ENCODE results near the gene CD19.

The CD19 gene

GRCh38 chr16:28932339-28933141, 769 bp downstream of the CD19 start:
- intact Hi-C loops (cut with DNase I; ENCODE audit: low total_unique reads) = no loop called here
- H3K4me3 ChIP-seq = no peak overlapping the region

GRCh38 chr16:28933171-28933570, 1.4 kb downstream of the CD19 start:
- H3K36me3 ChIP-seq = no peaks in the 10 kb centered on the region
- TF ChIP-seq CTCF (IDR thresholded peaks at IDR 0.05) = no peak
- no peak overlapping the region for H3K4me3 ChIP-seq
- peaks cover 0 to 5% (median 0%) of the 10 kb centered on the region in 4 donors for H3K4me1 ChIP-seq
- DNase-seq = no peak
- H3K9me3 ChIP-seq = no peaks in the 10 kb centered on the region
- H3K27me3 ChIP-seq = peaks cover 0 to 18% of the 10 kb centered on the region in 2 donors
- no peak overlapping the region for H3K27ac ChIP-seq
- intact Hi-C loops (cut with DNase I; ENCODE audit: low total_unique reads) = no loop called here

More at GRCh38 chr16:28932339-28933141, 769 bp downstream of the CD19 start:
- TF ChIP-seq CTCF (IDR thresholded peaks at IDR 0.05) = no peak
- no peaks in the 10 kb centered on the region for H3K36me3 ChIP-seq
- peaks cover 0 to 5% (median 0%) of the 10 kb centered on the region in 4 donors for H3K4me1 ChIP-seq
- peaks cover 0 to 12% of the 10 kb centered on the region in 2 donors for H3K27me3 ChIP-seq
- H3K9me3 ChIP-seq = no peaks in the 10 kb centered on the region
- no peak overlapping the region for H3K27ac ChIP-seq
- DNase-seq = no peak

GRCh38 chr16:28935346-28935745, 3.6 kb downstream of the CD19 start:
- no peak overlapping the region for H3K4me3 ChIP-seq
- H3K9me3 ChIP-seq = no peaks in the 10 kb centered on the region
- no peak for TF ChIP-seq CTCF (IDR thresholded peaks at IDR 0.05)
- peaks cover 0 to 28% of the 10 kb centered on the region in 2 donors for H3K27me3 ChIP-seq
- H3K4me1 ChIP-seq = peaks cover 0 to 5% (median 0%) of the 10 kb centered on the region in 4 donors
- no peak for DNase-seq
- no peak overlapping the region for H3K27ac ChIP-seq
- H3K36me3 ChIP-seq = no peaks in the 10 kb centered on the region
- intact Hi-C loops (cut with DNase I; ENCODE audit: low total_unique reads) = no loop called here

GRCh38 chr16:28935924-28936783, 4.4 kb downstream of the CD19 start:
- no peak for TF ChIP-seq CTCF (IDR thresholded peaks at IDR 0.05)
- Histone ChIP-seq H3K9me3 (no peaks in the 10 kb centered on the region), H3K36me3 (no peaks in the 10 kb centered on the region), H3K27ac (no peak overlapping the region), H3K4me1 (peaks cover 0 to 5% (median 0%) of the 10 kb centered on the region in 4 donors), H3K4me3 (no peak overlapping the region), H3K27me3 (peaks cover 0 to 28% of the 10 kb centered on the region in 2 donors)
- peak; percentile 77 to 83 for DNase-seq
- intact Hi-C loops (cut with DNase I; ENCODE audit: low total_unique reads) = no loop called here

- intact Hi-C loops (cut with DNase I; ENCODE audit: low total_unique reads) = no loop called here
Observed at GRCh38 chr16:28936784-28937155, 5.0 kb downstream of the CD19 start.

More at GRCh38 chr16:28936784-28937155, 5.0 kb downstream of the CD19 start:
- Histone ChIP-seq H3K4me3 (no peak overlapping the region), H3K36me3 (no peaks in the 10 kb centered on the region), H3K27me3 (peaks cover 0 to 28% of the 10 kb centered on the region in 2 donors), H3K27ac (no peak overlapping the region), H3K4me1 (peaks cover 0 to 5% (median 0%) of the 10 kb centered on the region in 4 donors), H3K9me3 (no peaks in the 10 kb centered on the region)
- DNase-seq = no peak
- no peak for TF ChIP-seq CTCF (IDR thresholded peaks at IDR 0.05)
